Left ventricle myocardium superior (tissue), 1 donor: ENCODE measurements around the gene UPF2. TPM values are rescaled to one million over a fixed set of nuclear protein-coding genes. Genes with fewer than 3 reads are reported as not detected.
A peak's percentile ranks its signal among the peaks of the same experiment; 100 is the strongest.

ENCODE experiments used
- ATAC-seq: fragments of 200-7000 bp; cut with Tn5 transposase; one replicate; pipeline ENCODE4 v1.9.1; 2020; ENCODE audit warnings: mild to moderate bottlenecking, moderate library complexity
- DNase-seq: peaks from one replicate; pipeline ENCODE4 v3.0.0-alpha.2; 2020
- intact Hi-C: fragments of 100-400 bp; cut with micrococcal nuclease; formaldehyde crosslinking; loops from one replicate; pipeline ENCODE4 v1.11.0; 2022
- total RNA-seq: library from RNA; stranded (reverse); fragmentation: NEBNext Ultra II Directional; extraction: Animal tissue kit (Norgen Biotek cat#: 25700); gene quantifications from one replicate; pipeline ENCODE4 v1.2.1, GENCODE V29; 2021
- donor health status: DM: no; HTN: yes; CAD: no; lungs with severe emphysema.

The UPF2 gene
- total RNA-seq, 1 donor from 2014 or later, result 19.7 TPM

DNA sequence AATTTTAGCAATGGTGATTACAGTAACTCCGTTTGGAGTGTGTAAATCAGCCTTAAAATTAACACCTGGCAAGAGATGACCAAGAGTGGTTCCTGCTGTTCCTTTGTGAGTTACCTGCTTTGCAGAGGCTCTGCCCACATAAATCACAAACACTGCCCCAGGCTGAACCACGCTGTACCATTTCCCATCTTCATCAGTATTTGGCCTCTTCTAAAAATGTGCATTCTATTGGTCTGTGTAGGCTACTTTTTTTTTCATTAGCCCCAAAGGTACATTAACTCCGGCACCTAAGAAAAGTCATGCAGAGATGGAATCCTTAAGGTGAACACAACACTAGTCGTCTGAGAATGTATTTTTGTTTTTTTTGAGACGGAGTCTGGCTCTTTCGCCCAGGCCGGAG is 123.3 kb downstream of the UPF2 start:
- no peak for ATAC-seq
- intact Hi-C loops, result no loop called here
- DNase-seq, result no peak

DNA sequence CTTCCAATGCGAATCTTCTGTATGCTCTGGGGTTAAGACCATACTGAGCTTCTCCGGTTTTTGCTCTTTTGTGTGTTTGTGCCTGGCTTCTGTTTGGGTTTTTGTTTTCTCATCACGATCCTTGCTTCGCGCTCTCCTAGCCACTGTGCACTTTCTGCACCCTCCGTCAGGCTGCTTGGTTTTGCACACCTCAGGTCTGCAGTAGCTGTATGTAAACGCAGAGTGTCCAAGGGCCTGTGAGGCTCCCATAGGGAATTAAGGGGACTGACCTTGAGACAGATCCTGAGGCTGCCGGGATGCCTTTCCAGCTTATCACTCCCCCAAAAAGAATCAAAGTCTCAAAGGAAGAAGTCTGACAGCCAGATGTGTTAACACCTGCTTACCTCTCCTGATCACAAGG is 124.2 kb downstream of the UPF2 start:
- DNase-seq (no peak), ATAC-seq (no peak)
- intact Hi-C loops, result no loop called here

DNA sequence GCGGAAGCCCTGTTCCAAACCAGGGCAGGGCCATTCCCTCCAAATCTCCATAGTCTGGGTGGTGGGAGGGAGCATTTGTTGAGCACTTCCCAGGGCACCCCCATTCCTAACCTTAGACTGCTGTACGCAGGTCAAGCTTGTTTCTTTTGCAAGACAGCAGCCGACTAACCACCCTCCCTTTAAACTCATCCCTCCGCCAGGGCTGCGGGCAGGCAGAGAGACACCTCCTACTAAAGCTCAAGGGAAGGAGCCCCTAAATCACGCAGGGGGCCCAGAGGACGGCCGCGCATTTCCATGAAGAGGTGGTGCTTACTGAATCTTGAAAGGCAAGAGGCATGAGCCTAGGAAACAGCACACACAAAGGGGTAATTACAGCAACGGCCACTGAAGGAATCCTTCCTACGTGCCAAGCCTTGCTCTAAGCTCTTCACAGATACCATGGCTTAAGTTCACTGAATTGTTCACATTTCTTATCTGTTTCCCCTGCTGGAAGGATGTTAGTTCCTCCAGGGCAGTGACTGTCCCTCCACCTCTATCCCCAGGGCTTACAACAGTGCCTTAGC is 129.4 kb downstream of the UPF2 start:
- intact Hi-C loops, result no loop called here
- DNase-seq (no peak), ATAC-seq (no peak)

DNA sequence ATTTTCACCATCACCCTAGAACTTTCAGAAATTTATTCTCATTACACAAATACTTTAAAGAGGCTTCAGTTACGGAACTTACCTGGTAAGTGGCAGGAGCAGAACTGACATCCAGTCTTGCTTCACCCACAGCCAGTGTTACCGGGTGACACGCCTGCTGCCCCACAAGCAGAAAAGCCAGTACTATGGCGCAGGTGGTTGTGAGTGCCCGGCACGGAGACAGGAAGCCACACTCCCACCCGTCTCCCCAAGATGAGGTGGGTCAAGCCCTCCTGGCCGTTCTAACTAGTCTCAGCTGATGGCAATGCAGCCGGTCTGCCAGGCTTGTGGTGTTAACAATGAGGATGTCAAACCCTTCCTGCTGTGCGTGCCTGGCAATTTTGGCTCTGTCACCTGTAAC is 132.5 kb downstream of the UPF2 start:
- ATAC-seq (no peak), DNase-seq (no peak)
- intact Hi-C loops, result no loop called here

DNA sequence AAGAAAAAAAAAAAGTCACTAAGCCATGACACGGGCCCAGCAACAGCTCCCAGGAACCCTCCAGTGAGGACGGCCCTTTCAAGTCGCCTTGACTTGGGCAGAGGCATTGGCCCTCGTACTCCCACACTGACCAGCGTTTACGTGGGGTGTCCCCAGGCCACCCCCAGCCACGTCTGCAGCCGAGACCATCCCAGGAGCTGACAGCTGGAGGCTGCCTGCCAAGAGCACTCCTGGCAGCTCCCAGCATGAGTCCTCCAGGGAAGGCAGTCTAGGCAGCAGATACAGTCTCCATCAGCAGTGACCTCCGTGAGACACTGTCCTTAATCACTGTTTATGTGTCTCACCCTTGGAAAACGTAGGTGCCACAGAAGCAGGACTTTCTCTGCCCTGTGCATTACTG is 133.0 kb downstream of the UPF2 start:
- no peak for DNase-seq
- intact Hi-C loops, result no loop called here
- ATAC-seq, result peak; percentile 62

DNA sequence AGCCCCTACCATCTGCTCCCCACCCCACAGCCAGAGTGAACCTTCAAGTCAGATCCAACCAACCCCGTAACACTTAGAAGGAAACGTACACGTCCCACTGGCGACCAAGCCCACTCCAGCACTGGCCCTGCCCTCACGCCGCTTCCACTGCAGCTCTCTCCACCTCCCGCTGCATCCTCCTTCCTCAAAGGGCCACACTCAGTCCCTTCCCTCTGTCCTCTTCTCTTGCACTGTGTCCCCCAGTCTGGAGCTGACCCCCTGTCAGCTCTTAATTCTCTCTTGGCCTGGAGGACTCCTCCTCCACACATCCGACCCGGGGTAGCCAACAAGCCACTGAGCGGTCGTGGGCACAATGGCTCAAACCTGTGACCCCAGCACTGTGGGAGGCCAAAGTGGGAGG is 133.6 kb downstream of the UPF2 start:
- intact Hi-C loops, result no loop called here
- no peak for ATAC-seq
- DNase-seq, result no peak

DNA sequence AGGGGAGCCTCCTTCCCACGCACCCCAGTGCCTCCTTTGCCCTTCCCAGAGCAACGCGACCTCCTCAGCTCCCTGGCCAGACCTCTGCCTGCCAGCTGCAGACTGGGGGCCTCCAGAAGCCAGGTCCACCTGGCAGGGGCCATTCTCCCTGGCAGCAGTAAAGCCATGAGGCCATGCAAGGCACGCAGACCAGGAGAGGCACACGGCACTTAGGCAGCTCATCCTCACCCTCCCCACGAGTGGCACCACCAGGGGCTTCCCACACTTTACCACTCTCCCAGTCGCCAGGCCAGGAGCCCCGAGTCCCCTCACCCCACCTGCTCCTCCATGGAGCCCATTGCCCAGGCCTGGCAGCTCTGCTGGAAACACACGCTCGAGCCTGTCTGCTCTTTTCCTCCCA is 134.1 kb downstream of the UPF2 start:
- DNase-seq, result no peak
- intact Hi-C loops, result no loop called here
- no peak for ATAC-seq

DNA sequence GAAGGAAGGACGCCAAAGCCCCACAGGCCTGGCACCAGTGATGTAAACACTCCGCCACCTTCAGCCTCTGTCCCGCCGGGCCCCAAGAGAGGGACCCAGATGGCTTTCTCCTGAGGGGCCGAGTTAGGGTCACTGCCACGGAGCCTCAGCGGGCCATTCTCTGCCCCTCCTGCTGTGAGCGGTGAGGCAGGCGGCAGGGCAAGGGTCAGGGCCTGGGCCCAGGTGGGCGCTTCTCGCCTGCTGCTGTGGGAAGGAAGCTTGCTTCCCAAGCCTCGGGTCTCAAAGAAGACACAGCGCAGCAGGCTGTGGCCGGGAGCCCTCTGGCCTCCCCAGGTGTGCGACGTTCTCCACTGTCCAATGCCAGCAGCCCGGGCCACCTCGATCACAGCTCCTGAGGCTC is 134.7 kb downstream of the UPF2 start:
- no peak for DNase-seq
- no peak for ATAC-seq
- intact Hi-C loops, result no loop called here

DNA sequence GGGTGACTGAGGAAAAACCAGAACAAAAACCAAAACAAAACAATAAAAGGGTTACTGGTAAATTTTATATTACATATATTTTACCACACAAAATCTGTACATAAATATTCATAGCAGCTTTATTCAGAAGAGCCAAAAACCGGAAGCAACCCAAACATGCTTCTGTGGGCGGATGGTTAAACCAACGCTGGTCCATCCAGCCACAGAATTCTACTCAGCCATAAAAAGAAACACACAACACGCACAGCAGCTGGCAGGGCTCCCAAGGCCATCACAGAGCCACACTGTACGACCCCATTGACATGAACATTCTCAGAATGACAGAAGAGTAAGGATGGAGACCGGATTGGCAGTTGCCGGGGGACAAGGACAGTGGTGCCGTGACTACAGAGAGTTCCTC is 135.9 kb downstream of the UPF2 start:
- intact Hi-C loops, result no loop called here
- DNase-seq, result no peak
- no peak for ATAC-seq

DNA sequence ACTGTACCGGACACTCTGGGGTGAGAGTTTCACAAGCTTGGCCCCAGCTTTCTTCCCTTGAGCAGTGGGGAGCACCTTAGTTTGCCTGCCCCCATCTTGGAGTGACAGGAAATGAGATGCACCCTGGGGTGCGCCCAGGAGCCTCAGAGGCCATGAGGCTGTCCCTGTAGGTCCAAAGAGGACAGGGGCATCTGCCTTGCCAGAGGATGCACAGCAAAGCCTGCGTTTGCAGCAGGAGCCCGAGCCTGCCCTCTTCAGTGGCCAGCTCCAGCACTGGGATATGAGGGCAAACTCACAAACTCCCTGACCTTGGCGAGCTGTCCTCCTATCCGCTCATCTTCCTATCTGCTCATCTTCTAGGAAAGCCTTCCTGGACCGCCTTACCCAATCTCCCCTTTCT is 140.0 kb downstream of the UPF2 start:
- ATAC-seq, result no peak
- no peak for DNase-seq
- intact Hi-C loops, result no loop called here

DNA sequence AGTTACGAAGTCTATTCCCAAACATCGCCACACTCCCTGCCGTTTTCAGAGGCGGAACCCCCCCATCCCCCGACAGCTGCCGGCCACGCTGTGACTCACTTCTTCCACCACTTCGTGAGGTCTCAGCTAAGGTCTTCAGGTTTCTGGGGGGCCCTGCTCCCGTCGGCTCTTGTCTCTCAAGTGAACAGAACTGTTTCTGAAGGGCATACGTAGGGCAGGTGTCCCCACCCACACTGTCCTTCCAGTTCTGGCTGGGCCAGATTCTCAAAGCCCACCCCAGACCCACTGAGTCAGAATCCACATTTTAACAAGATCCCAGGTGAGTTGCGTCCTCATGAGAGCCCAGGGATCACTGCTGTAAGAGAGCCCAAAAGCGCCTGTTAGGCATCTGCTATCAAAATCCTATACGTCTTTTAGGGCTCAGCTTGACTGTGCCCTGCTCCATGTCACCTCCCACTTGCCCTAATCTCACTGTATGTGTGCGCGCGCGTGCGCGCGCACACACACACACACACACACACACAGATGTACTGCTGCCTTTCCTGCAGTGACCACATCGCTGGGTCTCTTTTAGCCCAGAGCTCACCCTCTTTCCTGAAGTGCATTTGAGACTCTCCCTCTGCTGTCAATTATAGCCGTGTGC is 140.7 kb downstream of the UPF2 start:
- DNase-seq (no peak), ATAC-seq (peak; percentile 39)
- intact Hi-C loops, result no loop called here

DNA sequence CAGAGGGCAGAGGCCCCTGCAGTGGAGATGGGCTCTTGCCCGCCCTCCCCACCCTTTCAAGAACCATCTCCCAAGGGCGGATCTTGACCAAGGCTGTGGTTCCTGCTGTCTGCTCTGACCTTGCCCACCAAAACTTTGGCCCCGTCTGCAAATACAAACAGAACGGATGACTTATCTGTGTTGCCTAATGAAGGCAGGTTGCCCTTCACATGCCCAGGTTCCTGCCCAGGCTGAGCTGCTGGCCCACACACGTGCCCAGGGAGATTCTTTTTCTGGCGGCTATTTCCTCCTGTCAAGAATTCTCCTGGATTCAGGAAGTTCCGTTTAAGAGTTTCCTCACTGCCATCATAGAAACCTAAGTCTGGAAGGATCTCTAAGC is 141.2 kb downstream of the UPF2 start:
- DNase-seq (no peak), ATAC-seq (no peak)
- intact Hi-C loops, result no loop called here

DNA sequence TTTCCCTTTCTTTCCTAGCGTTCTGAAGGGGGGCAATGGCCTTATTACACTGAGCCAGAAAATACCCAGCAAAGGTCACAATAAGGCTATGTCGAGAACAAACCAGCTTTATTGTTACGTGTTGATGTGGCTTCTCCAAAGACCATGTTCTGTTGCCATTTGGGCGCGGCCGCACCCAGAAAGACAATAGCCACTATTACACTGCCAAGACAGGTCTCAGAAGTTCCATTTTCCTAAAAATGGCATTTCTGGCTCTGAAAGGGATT is 141.6 kb downstream of the UPF2 start:
- DNase-seq, result no peak
- intact Hi-C loops, result no loop called here
- ATAC-seq, result no peak

DNA sequence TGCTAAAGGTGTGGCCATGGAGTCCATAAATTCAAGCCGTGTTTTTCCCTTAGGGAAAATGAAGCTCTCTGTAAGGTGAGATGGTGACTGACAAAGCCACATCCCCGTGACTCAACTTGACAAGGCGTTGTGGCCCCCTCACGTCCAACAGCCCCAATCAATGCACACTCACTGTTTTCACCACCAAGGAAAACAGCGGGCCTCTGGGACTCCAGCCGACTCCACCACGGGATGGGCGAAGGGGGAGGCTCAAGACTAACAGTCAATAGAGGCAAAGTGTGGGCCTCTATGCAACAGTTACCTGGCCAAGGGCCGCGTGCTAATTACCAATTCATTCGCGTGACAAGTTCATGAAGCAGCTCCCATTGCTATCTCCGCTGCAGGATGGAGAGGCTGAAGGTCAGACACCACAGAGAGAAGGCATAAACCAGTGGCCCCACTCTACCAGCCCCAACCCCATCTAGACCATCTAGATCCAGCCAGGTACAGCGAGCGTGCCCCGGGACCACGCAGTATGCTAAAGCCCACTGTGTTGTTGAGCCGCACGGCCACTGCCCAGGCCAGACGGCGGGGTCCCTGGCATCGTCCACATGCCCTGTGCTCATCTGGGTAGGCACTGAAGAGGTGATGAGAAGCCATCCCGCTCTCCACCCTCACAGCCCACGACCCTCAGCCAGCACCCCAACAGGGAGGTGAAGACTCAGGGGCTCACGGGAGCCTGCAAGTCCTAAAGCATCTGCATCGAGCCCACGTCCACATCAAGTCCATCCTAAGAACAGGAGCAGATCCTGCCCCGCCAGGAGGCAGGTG is 143.3 kb downstream of the UPF2 start:
- ATAC-seq (no peak), DNase-seq (no peak)
- intact Hi-C loops, result no loop called here

DNA sequence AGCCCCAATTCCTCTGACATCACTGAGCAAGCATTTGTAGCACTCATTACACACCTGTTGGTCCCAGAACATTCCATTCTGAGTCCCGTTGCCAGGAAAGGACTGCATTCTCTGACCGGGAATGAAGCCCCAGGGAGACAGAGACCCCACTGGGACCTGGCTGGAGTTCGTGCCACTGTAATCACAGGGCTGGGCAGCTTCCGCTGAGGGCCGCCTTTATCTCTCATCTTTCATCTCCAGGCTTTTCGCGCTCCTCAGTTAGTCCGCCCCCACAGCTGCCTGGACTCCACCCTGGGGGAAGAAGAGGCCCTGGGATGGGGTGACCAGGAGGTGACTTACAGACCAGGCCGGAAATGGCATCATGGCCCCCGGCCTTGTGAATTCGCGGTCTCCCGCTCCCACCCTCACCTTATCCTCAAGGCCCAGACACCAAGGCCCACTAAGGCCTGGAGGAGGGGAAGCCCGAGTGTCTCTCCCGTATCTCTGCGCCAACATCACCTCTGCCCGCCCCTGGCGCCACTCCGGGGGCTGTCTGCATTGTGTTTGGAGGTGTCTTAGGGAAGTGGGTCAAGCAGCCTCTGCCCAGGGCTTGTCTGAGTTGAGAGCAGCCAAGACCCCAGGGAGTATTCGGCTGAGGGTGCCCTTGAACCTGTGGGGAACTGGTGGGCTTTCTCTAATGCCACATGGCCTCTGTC is 144.1 kb downstream of the UPF2 start:
- no peak for ATAC-seq
- intact Hi-C loops, result no loop called here
- DNase-seq, result no peak

DNA sequence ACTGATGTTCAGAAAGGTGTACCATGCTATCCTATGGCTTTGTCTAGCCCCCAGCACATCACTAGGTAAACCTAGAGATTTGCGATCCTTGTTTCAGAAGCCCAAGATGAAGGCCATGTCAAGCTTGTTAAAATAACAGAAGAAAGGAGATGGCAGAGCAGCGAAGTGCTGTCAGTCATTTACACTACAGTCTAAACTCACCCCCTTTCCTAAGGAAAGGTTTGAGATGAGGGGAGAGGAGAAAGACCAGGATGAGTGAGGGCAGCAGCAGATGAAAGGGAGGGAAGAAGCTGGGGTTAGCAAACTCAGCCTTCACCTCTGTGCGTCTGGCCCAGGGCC is 144.6 kb downstream of the UPF2 start:
- ATAC-seq, result no peak
- no peak for DNase-seq
- intact Hi-C loops, result no loop called here

DNA sequence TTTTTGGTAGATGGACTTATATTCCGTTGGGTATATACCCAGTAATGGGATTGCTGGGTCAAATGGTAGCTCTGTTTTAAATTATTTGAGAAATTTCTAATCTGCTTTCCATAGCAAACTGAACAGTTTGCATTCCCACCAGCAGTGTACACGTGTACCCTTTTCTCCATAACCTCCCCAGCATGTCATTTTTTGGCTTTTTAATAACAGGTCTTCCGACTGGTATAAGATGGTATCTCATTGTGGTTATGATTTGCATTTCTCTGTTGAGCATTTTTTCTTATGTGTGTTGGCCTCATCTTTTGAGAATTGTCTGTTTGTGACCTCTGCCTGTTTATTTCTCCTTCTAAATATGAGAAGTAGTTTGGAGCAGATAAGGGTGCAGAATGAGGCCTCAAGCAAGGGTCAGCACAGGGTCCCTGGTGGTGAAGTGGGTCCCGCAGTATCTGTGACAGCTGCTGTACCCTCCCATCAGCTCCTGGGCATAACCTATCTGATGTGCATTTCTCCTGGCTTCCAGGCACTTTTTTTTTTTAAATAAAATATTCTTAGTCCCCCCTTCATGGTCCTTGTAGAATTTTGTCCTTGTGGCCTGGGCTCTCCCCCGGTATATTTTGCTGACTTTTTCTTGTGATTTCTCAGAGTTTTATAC is 145.9 kb downstream of the UPF2 start:
- ATAC-seq, result no peak
- DNase-seq, result no peak
- intact Hi-C loops, result no loop called here

DNA sequence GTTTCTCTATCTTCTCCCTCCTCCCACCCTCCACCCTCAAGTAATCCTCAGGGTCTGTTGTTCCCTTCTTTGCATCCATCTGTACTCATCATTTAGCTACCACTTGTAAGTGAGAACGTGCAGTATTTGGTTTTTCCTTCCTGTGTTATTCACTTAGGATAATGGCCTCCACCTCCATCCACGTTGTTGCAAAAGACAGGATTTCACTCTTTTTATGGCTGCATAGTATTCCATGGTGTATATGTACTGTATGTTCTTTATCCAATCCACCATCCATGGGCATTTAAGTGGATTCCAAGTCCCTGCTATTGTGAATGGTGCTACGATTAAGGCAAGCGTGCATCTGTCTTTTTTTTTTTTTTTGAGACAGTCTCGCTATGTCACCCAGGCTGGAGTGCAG is 147.0 kb downstream of the UPF2 start:
- DNase-seq, result no peak
- ATAC-seq, result no peak
- intact Hi-C loops, result no loop called here

DNA sequence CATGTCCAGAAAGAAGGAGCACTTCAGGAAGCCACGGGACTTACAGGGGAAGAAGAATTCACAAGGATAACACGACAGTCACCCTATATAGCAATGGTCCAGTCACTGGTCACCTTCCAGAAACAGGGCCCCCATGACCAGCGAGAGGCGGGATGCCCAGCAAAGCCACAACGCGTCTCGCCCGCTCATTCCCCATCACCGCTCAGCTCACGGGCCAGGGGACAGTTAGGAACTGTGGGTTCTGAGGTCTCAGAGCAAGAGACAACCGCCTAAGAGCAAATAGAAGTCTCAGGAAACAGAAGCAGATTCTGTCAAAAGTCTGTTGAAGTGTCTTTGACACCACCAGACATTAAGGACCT is 147.5 kb downstream of the UPF2 start:
- ATAC-seq, result no peak
- no peak for DNase-seq
- intact Hi-C loops, result no loop called here

DNA sequence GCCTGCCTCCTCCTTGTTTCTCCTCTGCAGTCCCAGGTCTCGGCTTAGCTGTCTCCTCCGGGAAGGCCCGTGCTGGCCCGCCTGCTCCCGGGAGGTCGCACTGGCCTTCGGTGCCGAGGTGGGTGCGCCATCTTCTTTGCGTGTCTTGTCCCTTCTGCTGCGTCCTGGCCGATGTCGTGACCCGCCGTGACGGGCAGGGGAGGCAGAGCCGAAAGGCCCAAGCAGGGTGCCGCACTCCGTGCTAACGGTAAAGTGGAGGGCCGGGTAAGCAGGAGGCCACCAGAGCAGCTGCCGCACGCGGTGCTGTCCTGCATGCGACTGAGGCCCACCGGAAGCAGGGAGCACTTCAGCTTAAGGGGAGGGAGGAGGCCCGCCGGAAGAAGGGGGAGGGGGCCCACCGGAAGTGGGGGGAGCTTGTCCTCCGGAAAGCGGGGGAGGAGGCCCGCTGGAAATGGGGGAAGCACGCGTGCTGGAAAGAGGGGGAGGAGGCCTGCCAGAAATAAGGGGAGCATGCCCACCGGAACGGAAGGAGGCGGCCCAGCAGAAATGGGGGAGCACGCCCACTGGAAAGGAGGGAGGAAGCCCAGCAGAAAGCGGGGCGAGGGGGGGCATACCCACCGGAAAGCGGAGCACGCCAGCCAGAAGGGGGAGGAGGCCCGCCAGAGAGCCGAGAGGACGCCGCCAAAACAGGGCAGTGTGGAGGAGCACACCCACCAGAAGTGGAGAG is 148.1 kb downstream of the UPF2 start:
- ATAC-seq (no peak), DNase-seq (no peak)

More for the DNA sequence above, 148.1 kb downstream of the UPF2 start:
- intact Hi-C loops, result no loop called here
